SK-N-SH (cell line): ENCODE measurements around the gene HNRNPM. TPM values are rescaled to one million over a fixed set of nuclear protein-coding genes. Genes with fewer than 3 reads are reported as not detected.

Experiments used
- CTCF ChIA-PET: fragments of 300-600, 350-600 bp; formaldehyde crosslinking; extraction: SDS; loops from one replicate; lab custom pipeline; 2021; lab: Yijun Ruan, JAX
- POLR2A ChIA-PET: fragments of 350-600 bp; sonication (Branson Sonifier 250); formaldehyde crosslinking; extraction: SDS; loops from one replicate; lab custom pipeline; 2020; ENCODE audit warnings: antibody characterized with exemption, inconsistent platforms; lab: Yijun Ruan, JAX
- DNase-seq: peaks from one replicate; pipeline ENCODE4 v3.0.0; 2012
- H2AFZ ChIP-seq: fragments of 200-600 bp; sonication (generic); 2 replicates; pipeline ENCODE4 v1.8.1; 2016; ENCODE audit warnings: antibody characterized with exemption, mild to moderate bottlenecking, low read depth
- H3F3A ChIP-seq: fragments of 200-600 bp; sonication (generic); replicated peaks from 2 replicates; pipeline ENCODE3; 2016; ENCODE audit warnings: antibody characterized with exemption, mild to moderate bottlenecking; ENCODE audit not compliant: insufficient read depth
- H3K27ac ChIP-seq, 2 experiments: fragments of 200-500 bp in 1 of 2; fragments of 200-600 bp in 1 of 2; sonication (Bioruptor generic) in 1 of 2; sonication (generic), shearing (Covaris generic) in 1 of 2; 2 replicates each; pipeline versions ENCODE4 v1.5.1 to v1.6.1; 2014 to 2016; ENCODE audit warnings: low read depth in 2 of 2, inconsistent platforms in 1 of 2, low read length in 1 of 2, mild to moderate bottlenecking in 1 of 2, mixed read lengths in 1 of 2
- H3K27me3 ChIP-seq: fragments of 200-600 bp; sonication (generic), shearing (Covaris generic); 2 replicates; pipeline ENCODE4 v1.6.1; 2016; ENCODE audit warnings: mixed run types; ENCODE audit not compliant: insufficient read depth
- H3K36me3 ChIP-seq, 2 experiments: fragments of 200-500 bp in 1 of 2; fragments of 200-600 bp in 1 of 2; sonication (Bioruptor generic) in 1 of 2; sonication (generic) in 1 of 2; replicated peaks in 1 of 2; 2 replicates each; pipeline versions ENCODE3 to v1.5.1; 2014 to 2016; ENCODE audit warnings: low read length in 1 of 2, mild to moderate bottlenecking in 1 of 2; ENCODE audit not compliant: insufficient read depth in 2 of 2, control insufficient read depth in 1 of 2
- H3K4me1 ChIP-seq, 2 experiments: fragments of 200-500 bp in 1 of 2; fragments of 200-600 bp in 1 of 2; sonication (Bioruptor generic) in 1 of 2; sonication (generic), shearing (Covaris generic) in 1 of 2; 2 replicates each; pipeline versions ENCODE4 v1.5.1 to v1.6.1; 2014 to 2016; ENCODE audit warnings: low read depth in 1 of 2, low read length in 1 of 2, mixed run types in 1 of 2; ENCODE audit not compliant: insufficient read depth in 2 of 2, control insufficient read depth in 1 of 2
- H3K4me2 ChIP-seq: fragments of 200-600 bp; sonication (generic), shearing (Covaris generic); 2 replicates; pipeline ENCODE4 v1.6.1; 2017; ENCODE audit warnings: mixed run types
- H3K4me3 ChIP-seq, 2 experiments: fragments of 200-500 bp in 1 of 2; fragments of 200-600 bp in 1 of 2; sonication (Bioruptor generic) in 1 of 2; sonication (generic), shearing (Covaris generic) in 1 of 2; 2 replicates each; pipeline versions ENCODE4 v1.5.1 to v1.8.1; 2014 to 2016; ENCODE audit warnings: low read depth in 2 of 2, inconsistent platforms in 1 of 2, low read length in 1 of 2, mild to moderate bottlenecking in 1 of 2, mixed read lengths in 1 of 2, moderate library complexity in 1 of 2
- H3K79me2 ChIP-seq: fragments of 200-600 bp; sonication (generic); 2 replicates; pipeline ENCODE4 v1.8.1; 2017; ENCODE audit warnings: mild to moderate bottlenecking; ENCODE audit not compliant: insufficient read depth
- H3K9ac ChIP-seq: fragments of 200-600 bp; sonication (generic); 2 replicates; pipeline ENCODE4 v1.6.1; 2017; ENCODE audit warnings: mixed run types
- H3K9me2 ChIP-seq: fragments of 200-600 bp; sonication (generic); 2 replicates; pipeline ENCODE4 v1.6.1; 2017; ENCODE audit warnings: mixed run types
- H3K9me3 ChIP-seq: fragments of 200-600 bp; sonication (generic); 2 replicates; pipeline ENCODE4 v1.6.1; 2017; ENCODE audit warnings: mixed run types, mild to moderate bottlenecking, moderate library complexity
- H4K20me1 ChIP-seq: fragments of 200-600 bp; sonication (generic); 2 replicates; pipeline ENCODE4 v1.6.1; 2017; ENCODE audit warnings: mild to moderate bottlenecking, mixed run types; ENCODE audit not compliant: insufficient read depth
- CHD2 ChIP-seq: fragments of 150-350 bp; IDR thresholded peaks from 2 replicates; pipeline ENCODE4 v1.6.1; 2018; ENCODE audit warnings: low read length; ENCODE audit not compliant: partially characterized antibody
- CTCF ChIP-seq: fragments of 200-600 bp; sonication (generic); IDR thresholded peaks from 2 replicates; pipeline ENCODE4 v1.6.1; 2017; ENCODE audit warnings: antibody characterized with exemption, mild to moderate bottlenecking, moderate library complexity
- EP300 ChIP-seq, 2 experiments: IDR thresholded peaks; 2 replicates each; pipeline versions ENCODE4 v1.4.0 to v1.6.1; 2012; ENCODE audit warnings: borderline replicate concordance in 1 of 2, low read depth in 1 of 2, low read length in 1 of 2
- GATA2 ChIP-seq: sonication (generic); formaldehyde crosslinking; IDR thresholded peaks from 2 replicates; pipeline ENCODE4 v1.5.0; 2020; ENCODE audit warnings: mild to moderate bottlenecking, missing genetic modification reagents
- IRF3 ChIP-seq: fragments of 150-350 bp; IDR thresholded peaks from 2 replicates; pipeline ENCODE4 v1.6.1; 2016; ENCODE audit warnings: mild to moderate bottlenecking, low read depth, low read length
- JUND ChIP-seq: IDR thresholded peaks from 2 replicates; pipeline ENCODE4 v1.4.0; 2012
- MAX ChIP-seq: IDR thresholded peaks from 2 replicates; pipeline ENCODE4 v1.4.0; 2012; ENCODE audit warnings: low read depth
- MEF2A ChIP-seq: IDR thresholded peaks from 2 replicates; pipeline ENCODE4 v1.4.0; 2012; ENCODE audit warnings: low read depth, borderline replicate concordance
- MXI1 ChIP-seq: IDR thresholded peaks from 2 replicates; pipeline ENCODE4 v1.6.1; 2012; ENCODE audit warnings: mild to moderate bottlenecking, low read depth, low read length, improper control_type of control experiment
- NRF1 ChIP-seq: IDR thresholded peaks from 2 replicates; pipeline ENCODE4 v1.6.1; 2012; ENCODE audit warnings: low read depth, mild to moderate bottlenecking, low read length
- RCOR1 ChIP-seq: fragments of 150-350 bp; IDR thresholded peaks from 2 replicates; pipeline ENCODE4 v1.6.1; 2017; ENCODE audit warnings: antibody characterized with exemption, low read length
- RFX5 ChIP-seq: IDR thresholded peaks from 2 replicates; pipeline ENCODE4 v1.6.1; 2012; ENCODE audit warnings: mild to moderate bottlenecking, improper control_type of control experiment, low read length
- SIN3A ChIP-seq: IDR thresholded peaks from 2 replicates; pipeline ENCODE4 v1.6.1; 2012; ENCODE audit warnings: low read depth, mild to moderate bottlenecking, low read length, moderate library complexity, borderline replicate concordance
- TAF1 ChIP-seq: IDR thresholded peaks from 2 replicates; pipeline ENCODE4 v1.6.1; 2012; ENCODE audit warnings: low read depth, mild to moderate bottlenecking, low read length, moderate library complexity, borderline replicate concordance
- TEAD4 ChIP-seq: IDR thresholded peaks from 2 replicates; pipeline ENCODE4 v1.4.0; 2012; ENCODE audit warnings: mild to moderate bottlenecking, borderline replicate concordance; ENCODE audit not compliant: insufficient read depth
- USF1 ChIP-seq: IDR thresholded peaks from 2 replicates; pipeline ENCODE4 v1.4.0; 2012; ENCODE audit warnings: low read depth, borderline replicate concordance
- USF2 ChIP-seq: fragments of 150-350 bp; IDR thresholded peaks from 2 replicates; pipeline ENCODE4 v1.6.1; 2017; ENCODE audit warnings: antibody characterized with exemption, low read length, low read depth, borderline replicate concordance
- ZBTB33 ChIP-seq: IDR thresholded peaks from 2 replicates; pipeline ENCODE4 v1.4.0; 2012; ENCODE audit warnings: low read depth, borderline replicate concordance
- WGBS: methylation state at CpG from one replicate; pipeline ENCODE4 v1.1.6; 2017; ENCODE audit warnings: low lambda C conversion rate; 5-methylcytosine and 5-hydroxymethylcytosine counted together
- polyA plus RNA-seq, 3 experiments: library from polyadenylated mRNA; depleted of rRNA; stranded (reverse); fragments of >200 nt; gene quantifications; 2 replicates each; pipeline ENCODE4 v1.2.3, GENCODE V29; 2012

Gene HNRNPM
- polyA plus RNA-seq, 1 of the 3 experiments (the other 2 are of a cell fraction) = 205 TPM

GRCh38 chr19:8468761-8469373 is 24.1 kb downstream of the HNRNPM start:
- Histone ChIP-seq H4K20me1 (peaks cover 44% of the 10 kb centered on the region), H3K9me3 (no peaks in the 10 kb centered on the region), H3K79me2 (peaks cover 98% of the 10 kb centered on the region), H2AFZ (no peak overlapping the region), H3K9me2 (no peaks in the 10 kb centered on the region), H3K9ac (no peak overlapping the region), H3K36me3 (peaks cover 86 to 90% of the 10 kb centered on the region in 2 experiments), H3K27me3 (no peaks in the 10 kb centered on the region), H3F3A (peaks cover 9% of the 10 kb centered on the region), H3K27ac (peak overlapping the region; percentile 5 to 75; a peak in 3 of 4 replicates), H3K4me1 (peaks cover 0 to 26% of the 10 kb centered on the region in 2 experiments; a peak in 2 of 4 replicates), H3K4me3 (no peak overlapping the region), H3K4me2 (no peak overlapping the region)
- ChIA-PET CTCF (interaction anchor here (0.6 to 1.0 kb wide), 3 partner anchors 37 to 114 kb away, joined by 3 read pairs; no protein-coding TSS in a partner anchor), POLR2A (interaction anchor here (1.0 kb wide), 2 partner anchors 24 to 45 kb away, joined by 3 to 4 read pairs; partner anchors contain the start of genes HNRNPM and ZNF414)
- 61% methylated on average over 8 of the region's 8 CpGs for WGBS
- peak; percentile 72 for DNase-seq
- no peak for TF ChIP-seq NRF1
- no peak for TF ChIP-seq TEAD4
- TF ChIP-seq RCOR1 = peak; percentile 91
- no peak for TF ChIP-seq TAF1
- TF ChIP-seq MXI1 = peak; percentile 94
- TF ChIP-seq JUND = no peak
- TF ChIP-seq GATA2 (CRISPR knock-in tag) = peak; percentile 63
- TF ChIP-seq CTCF = no peak
- peak in 1 of 2 experiments; percentile 50; a peak in 1 of 4 replicates for TF ChIP-seq EP300 (IDR thresholded peaks at IDR 0.05; ENCODE audit: borderline replicate concordance in 1 of 2, low read depth in 1 of 2, low read length in 1 of 2)
- TF ChIP-seq SIN3A = no peak
- no peak for TF ChIP-seq MAX
- TF ChIP-seq CHD2 = peak; percentile 20
- TF ChIP-seq MEF2A = no peak

GRCh38 chr19:8469613-8470368 is 25.0 kb downstream of the HNRNPM start:
- Histone ChIP-seq H3K9me3 (no peaks in the 10 kb centered on the region), H3K9me2 (no peaks in the 10 kb centered on the region), H3K4me3 (no peak overlapping the region), H4K20me1 (peaks cover 34% of the 10 kb centered on the region), H3K4me1 (peaks cover 0 to 26% of the 10 kb centered on the region in 2 experiments; a peak in 2 of 4 replicates), H3K27ac (peak overlapping the region in 1 of 2 experiments; percentile 75; a peak in 1 of 4 replicates), H3K27me3 (no peaks in the 10 kb centered on the region), H3F3A (peaks cover 9% of the 10 kb centered on the region), H3K36me3 (peaks cover 87 to 91% of the 10 kb centered on the region in 2 experiments), H3K79me2 (peaks cover 90% of the 10 kb centered on the region), H2AFZ (no peak overlapping the region), H3K4me2 (no peak overlapping the region), H3K9ac (no peak overlapping the region)
- ChIA-PET CTCF (interaction anchor here (0.6 to 1.2 kb wide), 5 partner anchors 10 to 115 kb away, joined by 3 read pairs; no protein-coding TSS in a partner anchor), POLR2A (interaction anchor here (0.5 to 1.0 kb wide), 4 partner anchors 20 to 80 kb away, joined by 3 to 4 read pairs (median 3); partner anchors contain the start of genes HNRNPM, RAB11B and ZNF414)
- DNase-seq = no peak
- WGBS = 95% methylated on average over 10 of the region's 13 CpGs
- TF ChIP-seq CHD2 (peak; percentile 11), USF1 (no peak), RFX5 (no peak), ZBTB33 (no peak), USF2 (no peak), IRF3 (no peak), NRF1 (no peak)
